Stimulated activated CD8-positive, alpha-beta memory T cell treated with anti-CD3 and anti-CD28 coated beads, Interleukin-15, amount 100 ng/mL, for 48 hours (primary cell): Measurements from ENCODE around the gene CDK6.

Experiments used
- DNase-seq, 2 donors: peaks; one replicate each; pipeline ENCODE4 v3.0.0-alpha.2; 2020; ENCODE audit warnings: low read depth in 2 of 2

CDK6 gene

GRCh38 chr7:92794391-92794790 is 42.0 kb downstream of the CDK6 start:
- DNase-seq = no peak

- no peak for DNase-seq
These were observed 42.6 kb downstream of the CDK6 start for GRCh38 chr7:92793656-92794205.

- DNase-seq = no peak
These were observed 45.4 kb downstream of the CDK6 start for GRCh38 chr7:92790992-92791391.

GRCh38 chr7:92788559-92789183 is 47.7 kb downstream of the CDK6 start:
- no peak for DNase-seq

- no peak for DNase-seq
These were observed 50.5 kb downstream of the CDK6 start for GRCh38 chr7:92785923-92786322.

GRCh38 chr7:92784935-92785334 is 51.4 kb downstream of the CDK6 start:
- no peak for DNase-seq

- DNase-seq = no peak
These were observed 52.8 kb downstream of the CDK6 start for GRCh38 chr7:92783260-92784201.

GRCh38 chr7:92782855-92783254 is 53.5 kb downstream of the CDK6 start:
- DNase-seq = no peak

GRCh38 chr7:92782236-92782635 is 54.1 kb downstream of the CDK6 start:
- no peak for DNase-seq

- DNase-seq = no peak
These were observed 55.2 kb downstream of the CDK6 start for GRCh38 chr7:92781117-92781720.

- no peak for DNase-seq
These were observed 57.4 kb downstream of the CDK6 start for GRCh38 chr7:92778972-92779371.

- DNase-seq = no peak
These were observed 58.4 kb downstream of the CDK6 start for GRCh38 chr7:92777993-92778392.

GRCh38 chr7:92773808-92774207 is 62.6 kb downstream of the CDK6 start:
- DNase-seq = no peak

- DNase-seq = no peak
These were observed 66.5 kb downstream of the CDK6 start for GRCh38 chr7:92769844-92770243.

GRCh38 chr7:92769394-92769699 is 67.0 kb downstream of the CDK6 start:
- no peak for DNase-seq

- DNase-seq = peak in 1 of 2 donors; percentile 10
These were observed 67.6 kb downstream of the CDK6 start for GRCh38 chr7:92768501-92769393.

GRCh38 chr7:92767437-92767836 is 68.9 kb downstream of the CDK6 start:
- no peak for DNase-seq

- DNase-seq = no peak
These were observed 69.8 kb downstream of the CDK6 start for GRCh38 chr7:92766461-92767003.

- DNase-seq = no peak
These were observed 70.6 kb downstream of the CDK6 start for GRCh38 chr7:92765725-92766124.

- no peak for DNase-seq
These were observed 72.5 kb downstream of the CDK6 start for GRCh38 chr7:92763636-92764423.
